Iris pigment epithelial cell (primary cell): Measurements from ENCODE around the gene UBTF.

Source experiments
- DNase-seq: peaks from one replicate; pipeline ENCODE4 v3.0.0-alpha.2; 2011; ENCODE audit warnings: low read depth

UBTF gene

GRCh38 chr17:44198721-44199552 is 20.5 kb downstream of the UBTF start:
- DNase-seq = peak; percentile 39

DNA sequence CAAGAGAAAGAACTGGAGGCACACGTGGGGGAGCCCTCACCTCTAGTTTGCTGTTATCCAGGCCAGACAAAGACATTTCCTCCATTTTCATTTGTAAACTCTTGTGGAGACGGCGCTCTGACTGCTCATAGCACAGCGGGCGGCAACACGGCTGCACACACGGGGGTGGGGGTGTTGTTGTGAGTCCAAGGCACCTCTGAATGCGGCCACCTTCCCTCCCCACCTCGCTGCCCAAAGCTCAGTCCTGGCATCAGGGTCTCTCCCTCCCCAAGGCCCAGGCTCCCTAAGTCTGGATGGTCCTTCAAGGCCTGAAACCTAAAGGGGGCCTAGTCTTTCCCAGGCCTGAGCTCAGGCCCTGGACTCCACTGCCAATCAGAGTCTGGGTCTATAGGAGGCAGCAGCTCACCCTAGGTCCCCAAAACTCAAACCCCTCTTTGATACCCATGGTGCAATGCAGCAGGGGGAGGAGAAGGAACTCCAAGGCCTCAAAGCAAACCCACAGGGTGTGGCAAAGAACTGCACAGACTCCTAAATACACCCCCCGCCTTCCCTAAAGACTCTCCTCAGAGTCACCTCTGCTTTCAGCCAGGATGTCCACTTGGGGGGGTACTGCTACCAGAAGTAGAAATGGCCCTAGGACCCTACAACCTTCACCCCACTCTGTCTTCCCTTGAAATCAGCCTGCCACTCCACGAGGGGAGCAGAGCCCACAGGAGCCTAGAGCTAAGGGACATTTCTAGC is 21.3 kb downstream of the UBTF start:
- peak; percentile 46 for DNase-seq

DNA sequence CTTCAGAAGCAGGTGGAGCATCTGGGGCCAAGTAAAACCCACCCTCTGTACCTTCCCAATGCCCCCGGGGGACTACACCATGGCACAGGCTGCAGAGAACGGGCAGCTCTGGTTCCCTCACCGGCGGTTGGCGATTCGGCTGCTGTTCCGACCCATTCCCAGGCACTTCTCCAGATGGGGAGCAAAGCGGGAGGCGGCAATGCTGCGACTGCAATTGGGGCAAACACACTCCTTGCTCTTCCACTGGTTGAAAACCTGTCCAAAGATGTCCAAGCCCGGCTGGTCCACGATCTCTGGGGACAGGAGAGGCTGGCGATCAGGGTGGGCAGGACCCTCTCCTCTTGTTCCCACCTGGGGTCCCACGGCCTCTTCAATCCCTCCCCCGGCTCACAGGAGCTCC is 22.4 kb downstream of the UBTF start:
- DNase-seq = no peak

DNA sequence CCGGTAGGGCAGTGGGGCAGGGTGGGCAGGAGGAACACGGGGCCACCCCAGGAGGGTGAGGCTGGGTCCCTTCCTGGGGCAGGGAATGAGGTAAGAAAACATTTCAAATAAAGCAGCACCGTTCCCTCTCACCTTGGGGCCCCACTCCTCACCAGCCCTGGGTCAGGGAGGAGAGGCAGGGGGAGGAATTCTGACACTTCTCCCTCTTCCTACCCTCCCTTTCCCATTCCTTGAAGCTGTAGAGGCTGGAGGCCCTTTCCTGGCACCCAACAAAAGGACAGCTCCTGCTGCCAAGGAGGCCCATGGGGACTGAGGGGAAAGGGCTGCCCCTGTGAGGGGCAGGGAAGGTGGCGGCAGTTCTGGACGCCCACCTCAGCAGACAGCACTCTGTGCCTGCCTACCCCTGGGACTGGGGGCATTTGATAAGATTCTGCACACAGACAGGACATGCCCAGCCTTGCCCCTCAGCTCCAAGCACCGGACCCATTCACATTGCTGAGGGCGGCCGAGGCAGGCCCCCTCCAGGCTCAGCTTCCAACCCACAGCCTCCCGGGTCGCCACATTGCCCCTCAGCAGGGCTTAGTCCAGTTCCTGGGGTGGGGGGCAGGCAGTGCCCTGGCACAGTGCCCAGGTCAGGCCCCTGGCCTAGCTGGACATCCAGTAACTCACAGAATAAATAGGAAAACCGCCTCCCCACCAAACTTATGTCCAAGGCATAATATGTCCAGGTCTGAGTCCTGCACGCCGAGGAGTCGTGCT is 26.0 kb downstream of the UBTF start:
- no peak for DNase-seq

DNA sequence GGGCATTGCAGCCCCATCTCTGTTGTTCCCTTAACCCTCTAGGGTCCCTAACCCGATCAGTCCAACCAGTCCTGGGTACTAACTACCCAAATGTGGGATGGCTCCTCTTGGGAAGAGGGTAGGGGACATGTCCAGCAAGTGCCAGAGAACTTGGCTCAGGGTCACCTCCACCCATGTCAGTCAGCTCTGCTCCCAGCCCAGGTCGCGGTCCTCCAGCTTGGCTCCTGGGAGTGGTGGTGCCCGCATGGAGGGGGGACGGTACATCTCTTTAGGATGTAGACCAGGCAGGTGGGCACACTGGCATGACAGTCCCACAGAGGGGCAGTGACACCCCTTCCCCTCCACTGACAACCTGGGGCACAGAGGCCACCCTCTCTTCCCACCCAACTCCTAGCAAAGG is 26.7 kb downstream of the UBTF start:
- no peak for DNase-seq

GRCh38 chr17:44191941-44192496 is 27.5 kb downstream of the UBTF start:
- DNase-seq = no peak

DNA sequence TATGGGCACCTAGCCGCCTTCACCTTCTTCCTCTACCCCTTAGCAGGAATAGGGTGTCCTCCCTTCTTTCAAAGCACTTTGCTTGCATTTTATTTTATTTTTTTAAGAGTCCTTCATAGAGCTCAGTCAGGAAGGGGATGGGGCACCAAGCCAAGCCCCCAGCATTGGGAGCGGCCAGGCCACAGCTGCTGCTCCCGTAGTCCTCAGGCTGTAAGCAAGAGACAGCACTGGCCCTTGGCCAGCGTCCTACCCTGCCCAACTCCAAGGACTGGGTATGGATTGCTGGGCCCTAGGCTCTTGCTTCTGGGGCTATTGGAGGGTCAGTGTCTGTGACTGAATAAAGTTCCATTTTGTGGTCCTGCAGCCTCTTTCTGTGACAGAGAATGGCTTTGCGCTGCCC is 28.1 kb downstream of the UBTF start:
- DNase-seq = no peak

- DNase-seq = no peak
Observed at GRCh38 chr17:44190481-44190880, 29.0 kb downstream of the UBTF start.

DNA sequence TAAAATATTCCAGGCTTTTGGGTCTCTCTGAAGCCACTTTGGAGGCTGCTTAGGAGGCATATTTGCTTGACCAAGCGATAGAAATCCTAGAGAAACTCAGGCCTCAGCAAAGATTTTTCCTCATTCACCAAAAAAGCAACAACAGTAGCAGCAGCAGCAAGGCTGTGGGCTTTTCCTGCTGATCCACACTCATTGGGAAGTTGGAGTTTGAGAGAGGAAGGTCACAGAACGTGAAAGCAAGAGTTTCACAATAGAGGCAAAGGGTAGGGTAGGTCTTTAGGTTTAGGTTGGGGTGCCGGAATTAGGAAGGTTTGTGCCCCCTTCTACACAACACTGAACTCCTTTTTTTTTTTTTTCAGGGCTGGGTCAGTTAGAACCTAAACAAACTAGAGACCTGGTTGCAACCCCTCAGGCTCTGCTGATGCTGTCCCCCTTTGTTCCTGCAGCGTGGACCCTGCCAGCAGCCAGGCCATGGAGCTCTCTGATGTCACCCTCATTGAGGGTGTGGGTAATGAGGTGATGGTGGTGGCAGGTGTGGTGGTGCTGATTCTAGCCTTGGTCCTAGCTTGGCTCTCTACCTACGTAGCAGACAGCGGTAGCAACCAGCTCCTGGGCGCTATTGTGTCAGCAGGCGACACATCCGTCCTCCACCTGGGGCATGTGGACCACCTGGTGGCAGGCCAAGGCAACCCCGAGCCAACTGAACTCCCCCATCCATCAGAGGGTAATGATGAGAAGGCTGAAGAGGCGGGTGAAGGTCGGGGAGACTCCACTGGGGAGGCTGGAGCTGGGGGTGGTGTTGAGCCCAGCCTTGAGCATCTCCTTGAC is 30.7 kb downstream of the UBTF start:
- DNase-seq = no peak

GRCh38 chr17:44187131-44187899 is 32.2 kb downstream of the UBTF start:
- DNase-seq = peak; percentile 45

- DNase-seq = peak; percentile 99
Observed at GRCh38 chr17:44186307-44187130, 33.0 kb downstream of the UBTF start, which contains the start of gene TMUB2. Gene TMUB2 (plus strand): TSS chr17:44186972. CDS start chr17:44187709, 737 bp downstream.

GRCh38 chr17:44184212-44184810 is 35.2 kb downstream of the UBTF start:
- DNase-seq = no peak

GRCh38 chr17:44183024-44183423 is 36.5 kb downstream of the UBTF start:
- DNase-seq = no peak

GRCh38 chr17:44178133-44178532 is 41.3 kb downstream of the UBTF start:
- DNase-seq = no peak

GRCh38 chr17:44177640-44178039 is 41.8 kb downstream of the UBTF start:
- DNase-seq = no peak

GRCh38 chr17:44176671-44177501 is 42.6 kb downstream of the UBTF start:
- DNase-seq = no peak

- DNase-seq = peak; percentile 25
Observed at GRCh38 chr17:44176257-44176656, 43.2 kb downstream of the UBTF start.

DNA sequence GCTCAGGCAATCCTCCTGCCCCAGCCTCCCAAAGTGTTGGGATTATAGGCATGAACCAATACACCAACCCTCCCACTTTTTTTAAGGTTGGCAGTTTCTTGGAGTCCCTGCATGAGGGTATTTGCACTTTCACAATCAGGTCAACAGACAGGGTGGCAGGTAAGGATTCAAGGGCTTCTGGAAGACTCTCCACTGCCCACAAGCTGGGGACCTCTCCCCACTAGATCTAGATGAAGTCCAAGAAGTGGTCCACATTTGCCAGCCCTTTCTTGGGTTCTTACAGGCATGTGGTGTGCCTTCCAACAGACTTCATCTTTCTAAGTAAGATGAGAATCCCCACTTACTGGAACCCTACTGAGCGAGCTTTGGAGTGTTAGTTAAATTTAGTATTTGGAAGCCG is 45.0 kb downstream of the UBTF start:
- no peak for DNase-seq
